Esophagus muscularis mucosa (tissue), 4 donors: Measurements from ENCODE around the gene TARDBP. TPM values are rescaled to one million over a fixed set of nuclear protein-coding genes. Genes with fewer than 3 reads are reported as not detected.
A peak's percentile ranks its signal among the peaks of the same experiment; 100 is the strongest.

Source experiments
- DNase-seq: peaks from one replicate; pipeline ENCODE4 v3.0.0-alpha.2; 2017; ENCODE audit errors: extremely low spot score
- H3K27ac ChIP-seq, 4 donors: fragments of 200-600 bp; sonication (generic); replicated peaks in 1 of 4; 1 replicate in 3 of 4; 2 replicates in 1 of 4; pipeline ENCODE4 v1.5.1; 2016 to 2019; ENCODE audit warnings: mild to moderate bottlenecking in 1 of 4
- H3K27me3 ChIP-seq, 4 donors: fragments of 200-600 bp; sonication (generic); one replicate each; pipeline versions ENCODE4 v1.5.1 to v1.6.0; 2016 to 2019
- H3K36me3 ChIP-seq, 4 donors: fragments of 200-600 bp; sonication (generic); one replicate each; pipeline ENCODE4 v1.5.1; 2016 to 2019
- H3K4me1 ChIP-seq, 4 donors: fragments of 200-600 bp; sonication (generic); one replicate each; pipeline ENCODE4 v1.5.1; 2016 to 2019
- H3K4me3 ChIP-seq, 4 donors: fragments of 200-600 bp; sonication (generic); 1 replicate in 2 of 4; 2 replicates in 2 of 4; pipeline ENCODE4 v1.5.1; 2016 to 2019; ENCODE audit warnings: mild to moderate bottlenecking in 4 of 4, moderate library complexity in 1 of 4
- H3K9me3 ChIP-seq, 4 donors: fragments of 200-600 bp; sonication (generic); 1 replicate in 3 of 4; 2 replicates in 1 of 4; pipeline ENCODE4 v1.5.1; 2016 to 2019
- EP300 ChIP-seq: sonication (generic); formaldehyde crosslinking; IDR thresholded peaks from one replicate; pipeline ENCODE4 v1.6.1; 2017; ENCODE audit warnings: antibody characterized with exemption
- POLR2A ChIP-seq: fragments of 450-650 bp; IDR thresholded peaks from one replicate; pipeline ENCODE4 v1.6.1; 2017; ENCODE audit warnings: antibody characterized with exemption, moderate library complexity, mild to moderate bottlenecking, low read depth
- POLR2AphosphoS5 ChIP-seq, 2 donors: sonication (generic); formaldehyde crosslinking; IDR thresholded peaks; one replicate each; pipeline ENCODE4 v1.6.1; 2017; ENCODE audit warnings: antibody characterized with exemption in 2 of 2
- WGBS: methylation state at CpG from one replicate; pipeline ENCODE4 v1.1.5; 2018; 5-methylcytosine and 5-hydroxymethylcytosine counted together
- intact Hi-C: fragments of 100-400 bp; cut with DNase I; formaldehyde crosslinking; loops from one replicate; pipeline ENCODE4 v1.15.1; 2023
- total RNA-seq, 4 donors: library from RNA; depleted of rRNA; stranded (reverse); fragments of >200 nt; gene quantifications; one replicate each; pipeline versions ENCODE4 v1.1.0 to v1.2.1, GENCODE V29; 2016
- TF ChIP-seq, protein P1 (sequence below), 3 experiments: fragments of 200-600 bp in 2 of 3; fragments of 450-650 bp in 1 of 3; sonication (generic) in 2 of 3; IDR thresholded peaks; one replicate each; pipeline ENCODE4 v1.5.1; 2017 to 2019; ENCODE audit warnings: antibody characterized with exemption in 3 of 3, mild to moderate bottlenecking in 2 of 3, moderate library complexity in 1 of 3

Gene TARDBP
- total RNA-seq, 4 donors from 2014 or later = 74.9 to 184 (median 137) TPM

DNA sequence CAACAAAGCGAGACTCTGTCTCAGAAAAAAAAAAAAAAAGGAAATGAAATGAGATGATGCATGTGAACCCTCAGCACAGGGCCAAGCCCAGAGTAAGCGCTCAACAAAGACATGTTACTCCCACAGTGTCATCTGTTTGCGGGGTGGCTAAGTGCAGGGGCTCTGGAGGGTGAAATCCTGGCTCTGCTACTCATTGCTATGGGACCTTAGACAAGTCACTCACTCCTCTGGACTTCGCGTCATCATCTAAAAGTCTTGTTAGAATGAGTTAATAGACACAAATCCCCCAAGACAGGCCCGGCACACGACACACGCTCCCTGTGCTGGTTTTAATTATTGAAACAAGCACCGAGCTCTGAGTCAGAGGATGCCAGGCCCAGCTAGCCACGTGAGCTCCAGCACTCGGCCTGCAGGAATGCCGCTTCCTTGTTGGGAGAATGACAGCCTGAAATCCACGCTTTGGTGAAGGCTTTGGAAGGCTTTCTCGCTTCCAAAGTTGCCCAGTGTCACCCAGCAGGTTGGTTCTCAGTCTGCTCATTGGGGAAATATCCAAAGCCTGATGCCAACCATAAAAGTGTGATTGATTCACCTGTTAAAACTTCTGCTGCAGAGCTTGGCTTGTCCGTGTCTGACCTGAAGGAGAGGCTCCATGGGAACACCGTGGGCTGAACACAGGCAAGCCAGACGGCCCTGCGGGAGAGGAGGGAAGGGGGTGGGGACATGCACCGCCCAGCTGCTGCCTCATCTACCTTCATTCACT, 36.7 kb upstream of the TARDBP start:
- Histone ChIP-seq H3K27ac (peak overlapping the region; percentile 62 to 79 (median 68)), H3K36me3 (no peaks in the 10 kb centered on the region), H3K9me3 (no peaks in the 10 kb centered on the region), H3K27me3 (no peaks in the 10 kb centered on the region), H3K4me1 (peaks cover 21 to 54% (median 51%) of the 10 kb centered on the region in 4 donors), H3K4me3 (no peak overlapping the region)
- TF ChIP-seq POLR2A (no peak), POLR2AphosphoS5 (IDR thresholded peaks at IDR 0.05) (peak in 1 of 2 donors; percentile 31), EP300 (no peak)
- WGBS = 56% methylated on average over 14 of the region's 19 CpGs
- DNase-seq = no peak
- intact Hi-C loops = no loop called here

DNA sequence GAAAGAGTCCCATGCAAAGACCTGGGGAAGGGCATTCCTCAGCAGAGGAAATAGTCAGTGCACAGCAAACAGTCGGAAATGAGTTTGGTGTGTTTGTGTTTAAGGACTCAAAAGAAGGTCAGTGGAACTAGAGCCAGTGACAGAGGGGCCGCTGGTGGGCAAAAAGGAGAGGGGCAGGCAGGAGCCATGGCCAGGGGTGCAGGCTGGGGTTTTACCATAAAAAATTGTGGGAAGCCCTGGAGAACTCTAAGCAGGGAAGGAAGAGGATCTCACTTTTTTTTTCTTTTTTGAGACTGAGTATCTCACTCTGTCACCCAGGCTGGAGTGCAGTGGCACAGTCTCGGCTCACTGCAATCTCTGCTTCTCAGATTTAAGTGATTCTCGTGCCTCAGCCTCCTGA, 33.7 kb upstream of the TARDBP start:
- WGBS = 64% methylated on average over 4 of the region's 4 CpGs
- Histone ChIP-seq H3K4me1 (peaks cover 24 to 59% (median 53%) of the 10 kb centered on the region in 4 donors), H3K27ac (peak overlapping the region; percentile 72 to 82 (median 78)), H3K4me3 (no peak overlapping the region), H3K9me3 (no peaks in the 10 kb centered on the region), H3K27me3 (peaks cover 0 to 3% (median 0%) of the 10 kb centered on the region in 4 donors), H3K36me3 (no peaks in the 10 kb centered on the region)
- TF ChIP-seq POLR2A (no peak), POLR2AphosphoS5 (IDR thresholded peaks at IDR 0.05) (no peak)
- TF ChIP-seq, protein P1, sequence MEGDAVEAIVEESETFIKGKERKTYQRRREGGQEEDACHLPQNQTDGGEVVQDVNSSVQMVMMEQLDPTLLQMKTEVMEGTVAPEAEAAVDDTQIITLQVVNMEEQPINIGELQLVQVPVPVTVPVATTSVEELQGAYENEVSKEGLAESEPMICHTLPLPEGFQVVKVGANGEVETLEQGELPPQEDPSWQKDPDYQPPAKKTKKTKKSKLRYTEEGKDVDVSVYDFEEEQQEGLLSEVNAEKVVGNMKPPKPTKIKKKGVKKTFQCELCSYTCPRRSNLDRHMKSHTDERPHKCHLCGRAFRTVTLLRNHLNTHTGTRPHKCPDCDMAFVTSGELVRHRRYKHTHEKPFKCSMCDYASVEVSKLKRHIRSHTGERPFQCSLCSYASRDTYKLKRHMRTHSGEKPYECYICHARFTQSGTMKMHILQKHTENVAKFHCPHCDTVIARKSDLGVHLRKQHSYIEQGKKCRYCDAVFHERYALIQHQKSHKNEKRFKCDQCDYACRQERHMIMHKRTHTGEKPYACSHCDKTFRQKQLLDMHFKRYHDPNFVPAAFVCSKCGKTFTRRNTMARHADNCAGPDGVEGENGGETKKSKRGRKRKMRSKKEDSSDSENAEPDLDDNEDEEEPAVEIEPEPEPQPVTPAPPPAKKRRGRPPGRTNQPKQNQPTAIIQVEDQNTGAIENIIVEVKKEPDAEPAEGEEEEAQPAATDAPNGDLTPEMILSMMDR (IDR thresholded peaks at IDR 0.05) = no peak
- intact Hi-C loops = no loop called here
- no peak for DNase-seq

DNA sequence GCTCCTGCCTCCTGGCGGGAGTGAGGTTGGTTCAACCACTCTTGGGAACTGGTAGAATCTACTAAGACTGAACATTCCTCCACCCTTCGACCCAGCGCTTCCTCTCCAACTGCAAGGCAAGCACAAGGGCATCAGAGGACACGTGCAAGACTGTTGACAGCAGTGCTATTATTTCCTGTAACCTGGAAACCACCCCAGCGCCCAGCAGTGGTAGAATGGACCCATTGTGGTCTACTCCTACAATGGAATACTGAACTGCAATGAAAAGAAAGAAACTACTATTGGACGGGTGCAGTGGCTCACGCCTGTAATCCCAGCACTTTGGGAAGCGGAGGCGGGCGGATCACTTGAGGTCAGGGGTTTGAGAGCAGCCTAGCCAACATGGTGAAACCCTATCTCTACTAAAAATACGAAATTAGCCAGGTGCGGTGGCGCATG, 33.0 kb upstream of the TARDBP start:
- WGBS = 64% methylated on average over 12 of the region's 13 CpGs
- DNase-seq = no peak
- H3K4me1 ChIP-seq = peaks cover 24 to 51% (median 46%) of the 10 kb centered on the region in 4 donors
- intact Hi-C loops = no loop called here
- peak overlapping the region; percentile 72 to 82 (median 78) for H3K27ac ChIP-seq
- no peaks in the 10 kb centered on the region for H3K9me3 ChIP-seq
- H3K36me3 ChIP-seq = no peaks in the 10 kb centered on the region
- H3K4me3 ChIP-seq = no peak overlapping the region
- H3K27me3 ChIP-seq = peaks cover 0 to 3% (median 0%) of the 10 kb centered on the region in 4 donors
- TF ChIP-seq EP300 (no peak), POLR2AphosphoS5 (IDR thresholded peaks at IDR 0.05) (peak; percentile 19 to 28), POLR2A (no peak)
- TF ChIP-seq, protein P1 (IDR thresholded peaks at IDR 0.05) = no peak

DNA sequence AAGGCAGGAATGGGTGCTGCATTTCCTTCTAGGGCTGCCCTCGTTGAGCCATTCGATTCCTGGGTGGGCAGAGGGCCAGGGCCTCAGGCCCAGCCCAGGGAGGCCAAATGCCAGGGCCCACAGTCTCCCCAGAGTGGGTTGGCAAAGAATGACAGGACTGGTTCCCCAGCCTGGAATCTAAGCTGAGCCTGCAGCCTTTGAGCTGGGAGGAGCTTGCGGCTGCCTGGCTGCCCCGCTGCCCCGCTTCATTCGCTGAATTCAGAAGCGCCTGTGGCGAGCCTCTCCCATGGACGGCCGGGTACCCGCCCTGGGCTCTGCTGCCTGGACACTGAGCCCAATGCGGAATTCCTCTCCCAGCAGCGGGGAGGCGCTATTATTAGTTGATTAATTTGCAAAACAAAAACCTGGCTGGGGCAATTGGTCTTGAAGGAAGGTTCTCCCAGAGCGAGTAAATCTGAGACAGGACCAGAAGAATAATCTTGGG, 32.3 kb upstream of the TARDBP start:
- Histone ChIP-seq H3K4me1 (peaks cover 24 to 45% (median 40%) of the 10 kb centered on the region in 4 donors), H3K27ac (peak overlapping the region; percentile 72 to 82 (median 78)), H3K9me3 (no peaks in the 10 kb centered on the region), H3K27me3 (peaks cover 0 to 3% (median 0%) of the 10 kb centered on the region in 4 donors), H3K4me3 (peak overlapping the region; percentile 34 to 49 (median 38)), H3K36me3 (no peaks in the 10 kb centered on the region)
- peak; percentile 93 for DNase-seq
- intact Hi-C loops = no loop called here
- WGBS = 32% methylated on average over 14 of the region's 15 CpGs
- TF ChIP-seq POLR2A (no peak), POLR2AphosphoS5 (IDR thresholded peaks at IDR 0.05) (peak; percentile 39 to 46), EP300 (no peak)
- TF ChIP-seq, protein P1 (IDR thresholded peaks at IDR 0.05) = peak; percentile 51 to 60 (median 56)
